ENCODE data around the gene MSRB3. TPM values are rescaled to one million over a fixed set of nuclear protein-coding genes. Genes with fewer than 3 reads are reported as not detected.

Gene MSRB3
- total RNA-seq (ENCODE audit: low replicate concordance): 39.5 and 44.5 TPM in 2 replicates

DNA sequence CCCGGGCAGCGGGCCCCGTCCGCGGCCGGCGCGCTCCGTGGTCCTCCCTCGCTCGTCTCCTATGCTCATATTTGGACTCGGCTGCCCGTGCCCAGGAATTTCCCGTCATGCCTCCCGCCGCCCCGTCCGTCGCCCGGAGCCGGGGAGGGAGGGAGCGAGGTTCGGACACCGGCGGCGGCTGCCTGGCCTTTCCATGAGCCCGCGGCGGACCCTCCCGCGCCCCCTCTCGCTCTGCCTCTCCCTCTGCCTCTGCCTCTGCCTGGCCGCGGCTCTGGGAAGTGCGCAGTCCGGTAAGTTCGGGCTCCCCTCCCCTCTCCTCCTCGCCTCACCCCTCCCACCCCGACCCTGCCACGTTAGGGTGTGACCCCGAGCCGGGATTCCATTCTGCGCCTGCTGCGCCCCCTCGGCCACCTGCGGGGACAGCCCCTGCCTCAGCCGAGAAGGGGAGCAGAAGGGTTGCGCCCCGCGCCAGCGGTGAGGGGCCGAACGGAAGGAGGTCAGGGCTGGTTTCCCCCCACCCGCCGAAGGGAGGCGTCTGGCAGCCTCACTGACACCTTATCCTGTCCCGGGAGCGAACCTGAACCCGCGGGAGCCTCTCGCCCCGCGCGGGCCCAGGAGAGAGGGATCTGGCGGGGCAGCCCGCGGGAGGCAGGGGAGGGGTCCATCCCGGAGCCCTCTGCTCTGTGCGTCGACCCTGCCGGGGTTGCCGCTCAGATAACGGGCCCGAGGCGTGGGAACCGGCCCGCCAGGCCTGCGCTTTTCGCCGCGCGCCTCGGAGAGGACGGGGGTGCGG is at the start of gene MSRB3:
Gene MSRB3 (plus strand): TSS at position 108 of the 793 bp plus-strand sequence. CDS start 29,897 bp downstream, outside the sequence.

Other genes starting within 250 kb of the MSRB3 start
- not detected in 2 replicates for gene WIF1, start 157.4 kb upstream of the MSRB3 start, total RNA-seq (ENCODE audit: low replicate concordance)
- 10.1 and 21.2 TPM in 2 replicates for gene LEMD3, start 109.1 kb upstream of the MSRB3 start, total RNA-seq (ENCODE audit: low replicate concordance)

Measured in smooth muscle cell of the coronary artery (primary cell).